Karpas-422 (cell line): ENCODE measurements around the gene BTBD16. TPM values are rescaled to one million over a fixed set of nuclear protein-coding genes. Genes with fewer than 3 reads are reported as not detected.

Experiments used
- DNase-seq: peaks from one replicate; pipeline ENCODE4 v3.0.0-alpha.2; 2015
- H2AFZ ChIP-seq: fragments of 200-600 bp; sonication (generic); 2 replicates; pipeline ENCODE4 v1.6.1; 2014; ENCODE audit warnings: antibody characterized with exemption, low read length, mixed read lengths
- H3K27ac ChIP-seq: fragments of 200-600 bp; sonication (generic); 2 replicates; pipeline ENCODE4 v1.5.1; 2014; ENCODE audit warnings: mild to moderate bottlenecking, low read length, moderate library complexity
- H3K27me3 ChIP-seq: fragments of 200-600 bp; sonication (generic); 2 replicates; pipeline ENCODE4 v1.6.1; 2014; ENCODE audit warnings: low read length, mixed read lengths
- H3K36me3 ChIP-seq: fragments of 200-600 bp; sonication (generic); 2 replicates; pipeline ENCODE4 v1.6.1; 2014; ENCODE audit warnings: low read length, mixed read lengths; ENCODE audit not compliant: insufficient read depth
- H3K4me1 ChIP-seq: fragments of 200-600 bp; sonication (generic); 2 replicates; pipeline ENCODE4 v1.6.1; 2014; ENCODE audit warnings: mild to moderate bottlenecking, low read length, mixed read lengths
- H3K4me2 ChIP-seq: fragments of 200-600 bp; sonication (generic); 2 replicates; pipeline ENCODE4 v1.6.1; 2014; ENCODE audit warnings: low read length, low read depth, mild to moderate bottlenecking; ENCODE audit not compliant: poor library complexity, severe bottlenecking
- H3K4me3 ChIP-seq: fragments of 200-600 bp; sonication (generic); 2 replicates; pipeline ENCODE4 v1.5.1; 2014; ENCODE audit warnings: mild to moderate bottlenecking, antibody characterized with exemption, low read length, mixed read lengths
- H3K79me2 ChIP-seq: fragments of 200-600 bp; sonication (generic); 2 replicates; pipeline ENCODE4 v1.6.1; 2014; ENCODE audit warnings: mild to moderate bottlenecking, low read length, mixed read lengths
- H3K9ac ChIP-seq: fragments of 200-600 bp; sonication (generic); 2 replicates; pipeline ENCODE4 v1.6.0; 2014; ENCODE audit warnings: low read length
- H3K9me2 ChIP-seq: fragments of 200-600 bp; sonication (generic), shearing (Covaris generic); replicated peaks from 2 replicates; pipeline ENCODE4 v1.6.0; 2014; ENCODE audit warnings: mild to moderate bottlenecking, low read length, moderate library complexity; ENCODE audit not compliant: insufficient read depth
- H3K9me3 ChIP-seq: fragments of 300-700, 200-600 bp; sonication (generic); 2 replicates; pipeline ENCODE4 v1.6.1; 2014; ENCODE audit warnings: low read length, mixed read lengths
- H4K20me1 ChIP-seq: fragments of 200-600 bp; sonication (generic); 2 replicates; pipeline ENCODE4 v1.6.1; 2014; ENCODE audit warnings: mild to moderate bottlenecking, antibody characterized with exemption, low read length, low read depth; ENCODE audit not compliant: insufficient read depth
- total RNA-seq: library from RNA; depleted of rRNA; stranded (reverse); fragments of >200 nt; shearing (Covaris generic); gene quantifications from 2 replicates; pipeline ENCODE4 v1.2.3, GENCODE V29; 2014; ENCODE audit warnings: low replicate concordance

The BTBD16 gene
- total RNA-seq, 1 experiment from 2014 or later, result not detected

DNA sequence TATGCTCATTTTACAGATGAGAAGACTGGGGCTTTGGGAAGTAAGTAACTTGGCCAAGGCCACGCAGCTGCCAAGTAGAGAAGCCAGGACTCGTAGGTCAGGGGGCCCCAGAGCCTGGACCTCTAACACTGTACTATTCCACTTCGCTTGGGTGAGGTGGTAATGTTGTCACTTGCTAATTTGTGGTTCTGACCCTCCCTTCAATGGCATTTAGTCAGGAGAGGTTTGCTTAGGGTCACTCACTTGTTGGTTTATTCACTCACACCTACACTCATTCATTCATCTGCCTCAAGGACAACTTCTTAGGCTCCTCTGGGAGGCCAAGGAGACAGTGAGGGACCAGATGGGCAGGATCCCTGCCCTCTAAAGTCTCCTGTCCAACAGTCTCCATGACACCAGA lies 21.3 kb downstream of the BTBD16 start:
- H3K9me3 ChIP-seq, result no peaks in the 10 kb centered on the region
- H3K27me3 ChIP-seq, result no peaks in the 10 kb centered on the region
- no peaks in the 10 kb centered on the region for H3K79me2 ChIP-seq
- no peaks in the 10 kb centered on the region for H3K4me1 ChIP-seq
- H3K27ac ChIP-seq, result no peak overlapping the region
- H3K9me2 ChIP-seq, result no peaks in the 10 kb centered on the region
- no peak overlapping the region for H3K4me2 ChIP-seq
- H3K9ac ChIP-seq, result no peak overlapping the region
- DNase-seq, result no peak
- H4K20me1 ChIP-seq, result no peaks in the 10 kb centered on the region
- no peak overlapping the region for H2AFZ ChIP-seq
- H3K36me3 ChIP-seq, result no peaks in the 10 kb centered on the region
- no peak overlapping the region for H3K4me3 ChIP-seq

DNA sequence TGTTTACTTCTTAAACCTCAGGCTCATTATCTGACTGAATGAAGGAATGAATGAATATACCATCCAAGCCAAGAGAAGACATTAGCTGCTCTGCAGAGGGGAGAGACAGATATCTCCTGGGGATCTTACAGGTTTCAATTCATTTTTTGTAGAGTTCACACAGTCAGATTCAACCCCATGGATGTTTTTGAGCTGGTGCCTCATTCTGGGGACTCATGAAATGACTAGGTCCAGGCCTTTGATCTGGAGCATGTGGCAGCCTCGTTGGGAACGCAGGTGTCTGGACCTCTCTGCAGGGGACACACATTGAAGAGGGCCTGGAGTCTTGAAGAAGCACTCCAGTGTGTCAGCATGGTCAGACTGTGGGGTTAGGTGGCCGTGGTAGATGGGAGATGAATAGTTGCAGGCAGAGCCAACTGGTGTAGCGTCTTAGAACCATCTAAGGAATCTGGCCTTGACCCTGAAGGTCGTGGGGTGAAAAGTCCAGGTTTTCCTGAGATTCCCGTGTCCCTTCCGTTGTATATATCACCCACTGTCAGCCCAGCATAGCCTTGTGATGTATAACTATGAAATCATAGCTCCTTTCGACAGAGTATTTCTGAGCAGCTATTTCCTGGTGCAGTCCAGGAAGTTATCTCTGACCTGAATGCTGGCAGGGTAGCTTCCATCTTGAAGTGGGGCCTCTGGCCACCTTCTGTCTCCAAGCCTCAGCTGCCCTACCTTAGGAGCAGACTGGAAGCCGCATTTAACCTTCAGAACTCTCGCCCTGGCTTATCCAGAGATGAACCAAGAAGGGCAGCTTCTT lies 22.3 kb downstream of the BTBD16 start:
- Histone ChIP-seq H3K27ac (no peak overlapping the region), H4K20me1 (no peaks in the 10 kb centered on the region; the same call in 1 of the 2 replicates), H3K79me2 (no peaks in the 10 kb centered on the region), H3K4me3 (no peak overlapping the region), H3K9me2 (no peaks in the 10 kb centered on the region), H2AFZ (no peak overlapping the region), H3K4me2 (no peak overlapping the region), H3K9me3 (no peaks in the 10 kb centered on the region), H3K36me3 (no peaks in the 10 kb centered on the region), H3K4me1 (no peaks in the 10 kb centered on the region), H3K9ac (no peak overlapping the region), H3K27me3 (no peaks in the 10 kb centered on the region; the same call in 1 of the 2 replicates)
- no peak for DNase-seq

DNA sequence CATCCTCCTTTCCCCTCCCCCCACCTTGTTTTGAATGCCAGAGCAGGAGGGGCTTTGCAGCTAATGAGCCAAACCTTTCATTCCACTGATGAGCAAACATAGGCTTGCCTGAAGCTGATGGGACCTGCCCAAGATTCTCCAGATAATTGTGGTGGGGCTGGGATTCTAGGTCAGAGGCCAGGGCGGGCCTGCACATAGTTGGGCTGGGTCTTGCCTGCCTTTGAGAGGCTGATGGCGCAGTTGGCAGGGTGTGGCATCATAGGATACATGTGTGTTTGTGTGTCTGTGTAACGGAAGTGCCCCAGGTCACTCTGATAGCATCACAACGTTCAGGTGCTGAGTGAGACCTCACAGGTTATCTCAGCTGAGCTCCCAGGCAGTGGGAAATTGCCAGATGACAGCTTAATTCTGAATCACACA lies 22.9 kb downstream of the BTBD16 start:
- Histone ChIP-seq H3K36me3 (no peaks in the 10 kb centered on the region), H3K27ac (no peak overlapping the region), H2AFZ (no peak overlapping the region), H3K9me2 (no peaks in the 10 kb centered on the region), H3K79me2 (no peaks in the 10 kb centered on the region), H3K4me2 (no peak overlapping the region), H4K20me1 (no peaks in the 10 kb centered on the region; the same call in 1 of the 2 replicates), H3K27me3 (no peaks in the 10 kb centered on the region; the same call in 1 of the 2 replicates), H3K9ac (no peak overlapping the region), H3K4me3 (no peak overlapping the region), H3K9me3 (no peaks in the 10 kb centered on the region), H3K4me1 (no peaks in the 10 kb centered on the region)
- DNase-seq, result no peak

- H3K36me3 ChIP-seq, result no peaks in the 10 kb centered on the region
- H3K9ac ChIP-seq, result no peak overlapping the region
- H3K27ac ChIP-seq, result no peak overlapping the region
- no peaks in the 10 kb centered on the region for H3K9me2 ChIP-seq
- H3K4me3 ChIP-seq, result no peak overlapping the region
- no peak for DNase-seq
- no peaks in the 10 kb centered on the region for H3K9me3 ChIP-seq
- H2AFZ ChIP-seq, result no peak overlapping the region
- no peaks in the 10 kb centered on the region; the same call in 1 of the 2 replicates for H4K20me1 ChIP-seq
- H3K79me2 ChIP-seq, result no peaks in the 10 kb centered on the region
- no peak overlapping the region for H3K4me2 ChIP-seq
- no peaks in the 10 kb centered on the region for H3K4me1 ChIP-seq
- no peaks in the 10 kb centered on the region; the same call in 1 of the 2 replicates for H3K27me3 ChIP-seq
Measured at GRCh38 chr10:122294511-122295450, 23.7 kb downstream of the BTBD16 start.

DNA sequence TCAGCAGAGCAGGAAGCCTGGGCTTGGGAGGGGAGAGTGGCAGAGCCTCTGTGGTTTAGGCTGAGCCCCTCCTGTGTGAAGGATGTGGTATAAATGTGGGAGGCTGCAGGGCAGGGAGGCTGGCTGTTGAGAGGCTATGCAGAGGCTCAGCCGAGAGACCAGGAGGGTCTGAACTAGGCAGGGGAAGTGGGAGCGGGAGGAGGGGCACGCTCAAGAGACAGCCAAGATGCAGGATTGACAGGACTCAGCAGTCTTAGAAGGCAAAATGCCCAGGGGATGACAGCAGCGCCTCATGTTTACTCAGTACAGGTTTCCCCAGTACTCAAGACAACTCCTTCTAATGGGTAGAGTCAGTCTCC lies 24.3 kb downstream of the BTBD16 start:
- Histone ChIP-seq H3K9me2 (no peaks in the 10 kb centered on the region), H2AFZ (no peak overlapping the region), H3K4me1 (no peaks in the 10 kb centered on the region), H3K4me2 (no peak overlapping the region), H4K20me1 (no peaks in the 10 kb centered on the region; the same call in 1 of the 2 replicates), H3K9ac (no peak overlapping the region), H3K27ac (no peak overlapping the region), H3K79me2 (no peaks in the 10 kb centered on the region), H3K9me3 (no peaks in the 10 kb centered on the region), H3K36me3 (no peaks in the 10 kb centered on the region), H3K4me3 (no peak overlapping the region), H3K27me3 (no peaks in the 10 kb centered on the region; the same call in 1 of the 2 replicates)
- DNase-seq, result no peak

GRCh38 chr10:122296363-122297120 lies 25.4 kb downstream of the BTBD16 start:
- Histone ChIP-seq H3K9me3 (no peaks in the 10 kb centered on the region), H3K9me2 (no peaks in the 10 kb centered on the region), H2AFZ (no peak overlapping the region), H3K27ac (no peak overlapping the region), H4K20me1 (no peaks in the 10 kb centered on the region; the same call in 1 of the 2 replicates), H3K9ac (no peak overlapping the region), H3K4me2 (no peak overlapping the region), H3K79me2 (no peaks in the 10 kb centered on the region), H3K27me3 (no peaks in the 10 kb centered on the region; the same call in 1 of the 2 replicates), H3K4me3 (no peak overlapping the region), H3K4me1 (no peaks in the 10 kb centered on the region), H3K36me3 (no peaks in the 10 kb centered on the region)
- no peak for DNase-seq

GRCh38 chr10:122297583-122297982 lies 26.5 kb downstream of the BTBD16 start:
- Histone ChIP-seq H2AFZ (no peak overlapping the region), H3K4me1 (no peaks in the 10 kb centered on the region), H3K4me2 (no peak overlapping the region), H3K79me2 (no peaks in the 10 kb centered on the region), H3K9ac (no peak overlapping the region), H3K4me3 (no peak overlapping the region), H3K36me3 (no peaks in the 10 kb centered on the region), H3K27ac (no peak overlapping the region), H3K9me3 (no peaks in the 10 kb centered on the region), H3K9me2 (no peaks in the 10 kb centered on the region), H3K27me3 (no peaks in the 10 kb centered on the region; the same call in 1 of the 2 replicates), H4K20me1 (no peaks in the 10 kb centered on the region; the same call in 1 of the 2 replicates)
- no peak for DNase-seq
